Rectal smooth muscle tissue (tissue), 1 donor: Measurements from ENCODE around the gene DEPP1.

Experiments used
- H3K27ac ChIP-seq: one replicate; pipeline ENCODE4 v1.7.0; 2013; ENCODE audit warnings: low read depth, low read length, inconsistent platforms
- H3K27me3 ChIP-seq: one replicate; pipeline ENCODE4 v1.7.0; 2013; ENCODE audit warnings: low read length; ENCODE audit not compliant: control insufficient read depth, insufficient read depth
- H3K36me3 ChIP-seq: one replicate; pipeline ENCODE4 v1.7.0; 2013; ENCODE audit warnings: low read length; ENCODE audit not compliant: control insufficient read depth, insufficient read depth
- H3K4me1 ChIP-seq: one replicate; pipeline ENCODE4 v1.7.0; 2013; ENCODE audit warnings: low read length; ENCODE audit not compliant: control insufficient read depth, insufficient read depth
- H3K4me3 ChIP-seq: one replicate; pipeline ENCODE4 v1.7.0; 2013; ENCODE audit warnings: low read length
- H3K9ac ChIP-seq: one replicate; pipeline ENCODE4 v1.7.0; 2013; ENCODE audit warnings: low read length

The DEPP1 gene

GRCh38 chr10:44973323-44974081 is 5.1 kb downstream of the DEPP1 start:
- Histone ChIP-seq H3K4me1 (peaks cover 6% of the 10 kb centered on the region), H3K27me3 (no peaks in the 10 kb centered on the region), H3K9ac (no peak overlapping the region), H3K4me3 (no peak overlapping the region), H3K27ac (peak overlapping the region; percentile 83), H3K36me3 (no peaks in the 10 kb centered on the region)

GRCh38 chr10:44972874-44973306 is 5.7 kb downstream of the DEPP1 start:
- H3K4me1 ChIP-seq: peaks cover 6% of the 10 kb centered on the region
- H3K27ac ChIP-seq: no peak overlapping the region
- H3K9ac ChIP-seq: no peak overlapping the region

GRCh38 chr10:44971935-44972757 is 6.5 kb downstream of the DEPP1 start:
- Histone ChIP-seq H3K4me3 (no peak overlapping the region), H3K36me3 (no peaks in the 10 kb centered on the region), H3K27me3 (no peaks in the 10 kb centered on the region), H3K9ac (no peak overlapping the region), H3K4me1 (peaks cover 2% of the 10 kb centered on the region), H3K27ac (no peak overlapping the region)

More at GRCh38 chr10:44972874-44973306, 5.7 kb downstream of the DEPP1 start:
- Histone ChIP-seq H3K4me3 (no peak overlapping the region), H3K36me3 (no peaks in the 10 kb centered on the region), H3K27me3 (no peaks in the 10 kb centered on the region)

- peaks cover 2% of the 10 kb centered on the region for H3K4me1 ChIP-seq
- no peak overlapping the region for H3K9ac ChIP-seq
- H3K27me3 ChIP-seq: no peaks in the 10 kb centered on the region
- H3K27ac ChIP-seq: no peak overlapping the region
- H3K4me3 ChIP-seq: no peak overlapping the region
- H3K36me3 ChIP-seq: no peaks in the 10 kb centered on the region
Measured at GRCh38 chr10:44971434-44971833, 7.2 kb downstream of the DEPP1 start.

- peaks cover 2% of the 10 kb centered on the region for H3K4me1 ChIP-seq
- H3K9ac ChIP-seq: no peak overlapping the region
- no peaks in the 10 kb centered on the region for H3K36me3 ChIP-seq
- no peak overlapping the region for H3K27ac ChIP-seq
- no peak overlapping the region for H3K4me3 ChIP-seq
- H3K27me3 ChIP-seq: no peaks in the 10 kb centered on the region
Measured at GRCh38 chr10:44970812-44971395, 7.7 kb downstream of the DEPP1 start.

- Histone ChIP-seq H3K36me3 (no peaks in the 10 kb centered on the region), H3K27me3 (no peaks in the 10 kb centered on the region), H3K9ac (no peak overlapping the region), H3K4me3 (no peak overlapping the region), H3K4me1 (peaks cover 2% of the 10 kb centered on the region), H3K27ac (no peak overlapping the region)
Measured at GRCh38 chr10:44969854-44970253, 8.8 kb downstream of the DEPP1 start.

GRCh38 chr10:44968500-44969400 is 9.9 kb downstream of the DEPP1 start:
- no peak overlapping the region for H3K27ac ChIP-seq
- peaks cover 2% of the 10 kb centered on the region for H3K4me1 ChIP-seq

GRCh38 chr10:44968091-44968490 is 10.5 kb downstream of the DEPP1 start:
- H3K36me3 ChIP-seq: no peaks in the 10 kb centered on the region
- H3K27ac ChIP-seq: no peak overlapping the region
- no peak overlapping the region for H3K4me3 ChIP-seq
- no peaks in the 10 kb centered on the region for H3K27me3 ChIP-seq
- peaks cover 2% of the 10 kb centered on the region for H3K4me1 ChIP-seq
- no peak overlapping the region for H3K9ac ChIP-seq

More at GRCh38 chr10:44968500-44969400, 9.9 kb downstream of the DEPP1 start:
- Histone ChIP-seq H3K9ac (no peak overlapping the region), H3K27me3 (no peaks in the 10 kb centered on the region), H3K36me3 (no peaks in the 10 kb centered on the region), H3K4me3 (no peak overlapping the region)

- Histone ChIP-seq H3K9ac (no peak overlapping the region), H3K36me3 (no peaks in the 10 kb centered on the region), H3K4me1 (peaks cover 2% of the 10 kb centered on the region), H3K27me3 (no peaks in the 10 kb centered on the region), H3K27ac (no peak overlapping the region), H3K4me3 (no peak overlapping the region)
Measured at GRCh38 chr10:44967616-44968015, 11.0 kb downstream of the DEPP1 start.

- no peak overlapping the region for H3K4me3 ChIP-seq
- no peak overlapping the region for H3K27ac ChIP-seq
- peaks cover 2% of the 10 kb centered on the region for H3K4me1 ChIP-seq
- H3K36me3 ChIP-seq: no peaks in the 10 kb centered on the region
- no peaks in the 10 kb centered on the region for H3K27me3 ChIP-seq
- no peak overlapping the region for H3K9ac ChIP-seq
Measured at GRCh38 chr10:44966816-44967509, 11.6 kb downstream of the DEPP1 start.

- Histone ChIP-seq H3K4me3 (no peak overlapping the region), H3K27me3 (no peaks in the 10 kb centered on the region), H3K9ac (no peak overlapping the region)
Measured at GRCh38 chr10:44966129-44966815, 12.3 kb downstream of the DEPP1 start.

More at GRCh38 chr10:44966129-44966815, 12.3 kb downstream of the DEPP1 start:
- Histone ChIP-seq H3K4me1 (peaks cover 2% of the 10 kb centered on the region), H3K36me3 (no peaks in the 10 kb centered on the region), H3K27ac (peak overlapping the region; percentile 4)
